Endothelial cell of umbilical vein (primary cell): ENCODE results near the gene CISH.

Experiments used
- EZH2 ChIP-seq: IDR thresholded peaks from 2 replicates; pipeline ENCODE4 v1.6.1; 2012; ENCODE audit warnings: borderline replicate concordance, low read depth, mild to moderate bottlenecking, moderate library complexity, low read length, inconsistent platforms; ENCODE audit not compliant: severe bottlenecking
- POLR2AphosphoS5 ChIP-seq: IDR thresholded peaks from 2 replicates; pipeline ENCODE4 v1.6.1; 2012; ENCODE audit warnings: low read depth, mild to moderate bottlenecking, control low read depth, low read length, moderate library complexity; ENCODE audit not compliant: insufficient read depth
- TF ChIP-seq, protein P1 (sequence below): IDR thresholded peaks from 2 replicates; pipeline ENCODE4 v1.6.1; 2011; ENCODE audit not compliant: insufficient read depth, insufficient read length
- TF ChIP-seq, protein P2 (sequence below), 2 donors: IDR thresholded peaks; 1 replicate in 1 of 2; 2 replicates in 1 of 2; pipeline ENCODE4 v1.5.1; 2011; ENCODE audit warnings: low read length in 2 of 2, mild to moderate bottlenecking in 2 of 2, moderate library complexity in 2 of 2, control low read depth in 1 of 2, inconsistent platforms in 1 of 2, low read depth in 1 of 2; ENCODE audit not compliant: insufficient read depth in 1 of 2; ENCODE audit errors: extremely low read depth in 1 of 2

DNA sequence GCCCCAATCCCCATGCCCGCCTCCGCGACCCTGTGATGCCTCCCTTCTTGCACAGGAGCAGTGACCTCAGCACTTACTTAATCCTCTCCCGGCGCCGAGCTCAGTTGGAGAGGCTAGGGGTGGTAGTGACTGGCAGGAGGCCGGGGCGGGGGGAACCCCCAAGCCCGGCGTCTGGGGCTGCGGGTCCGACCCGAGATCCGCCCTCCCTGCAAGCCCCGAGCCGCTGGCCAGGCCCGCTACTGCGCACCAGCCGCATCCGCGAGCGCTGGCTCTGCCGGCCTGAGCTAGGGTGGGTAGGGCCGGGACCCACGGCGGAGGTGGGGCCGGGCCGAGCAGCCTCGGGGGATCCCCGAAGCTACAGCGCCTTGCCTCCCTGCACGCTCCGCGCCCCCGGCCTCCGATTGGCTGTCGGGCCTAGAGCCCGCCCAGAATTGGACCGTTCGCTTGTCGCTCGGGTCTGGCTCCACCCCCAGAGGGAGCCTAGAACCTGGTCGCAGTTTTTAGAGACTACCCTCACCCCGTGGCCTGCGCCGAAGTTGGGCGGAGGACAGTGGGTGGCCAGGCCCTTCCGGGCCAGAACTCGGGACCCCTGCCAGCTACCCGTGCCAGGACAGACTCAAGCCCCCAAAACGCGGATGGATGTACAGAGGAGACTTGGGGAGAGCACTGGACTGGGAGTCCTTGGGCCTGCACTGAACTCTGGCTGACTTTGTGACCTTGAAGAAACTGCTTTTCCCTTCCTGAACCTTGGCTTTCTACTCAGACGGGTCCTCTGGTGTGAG lies 44.0 kb downstream of the CISH start, which contains the start of gene C3orf18:
- TF ChIP-seq, protein P1, sequence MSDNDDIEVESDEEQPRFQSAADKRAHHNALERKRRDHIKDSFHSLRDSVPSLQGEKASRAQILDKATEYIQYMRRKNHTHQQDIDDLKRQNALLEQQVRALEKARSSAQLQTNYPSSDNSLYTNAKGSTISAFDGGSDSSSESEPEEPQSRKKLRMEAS = no peak
- TF ChIP-seq, protein P2, sequence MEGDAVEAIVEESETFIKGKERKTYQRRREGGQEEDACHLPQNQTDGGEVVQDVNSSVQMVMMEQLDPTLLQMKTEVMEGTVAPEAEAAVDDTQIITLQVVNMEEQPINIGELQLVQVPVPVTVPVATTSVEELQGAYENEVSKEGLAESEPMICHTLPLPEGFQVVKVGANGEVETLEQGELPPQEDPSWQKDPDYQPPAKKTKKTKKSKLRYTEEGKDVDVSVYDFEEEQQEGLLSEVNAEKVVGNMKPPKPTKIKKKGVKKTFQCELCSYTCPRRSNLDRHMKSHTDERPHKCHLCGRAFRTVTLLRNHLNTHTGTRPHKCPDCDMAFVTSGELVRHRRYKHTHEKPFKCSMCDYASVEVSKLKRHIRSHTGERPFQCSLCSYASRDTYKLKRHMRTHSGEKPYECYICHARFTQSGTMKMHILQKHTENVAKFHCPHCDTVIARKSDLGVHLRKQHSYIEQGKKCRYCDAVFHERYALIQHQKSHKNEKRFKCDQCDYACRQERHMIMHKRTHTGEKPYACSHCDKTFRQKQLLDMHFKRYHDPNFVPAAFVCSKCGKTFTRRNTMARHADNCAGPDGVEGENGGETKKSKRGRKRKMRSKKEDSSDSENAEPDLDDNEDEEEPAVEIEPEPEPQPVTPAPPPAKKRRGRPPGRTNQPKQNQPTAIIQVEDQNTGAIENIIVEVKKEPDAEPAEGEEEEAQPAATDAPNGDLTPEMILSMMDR (IDR thresholded peaks at IDR 0.05; ENCODE audit: extremely low read depth in 1 of 2, insufficient read depth in 1 of 2, low read depth in 1 of 2, low read length in 2 of 2) = no peak
- no peak for TF ChIP-seq EZH2
- no peak for TF ChIP-seq POLR2AphosphoS5
